KMS-11 (cell line): ENCODE measurements around the gene GALK1.
A peak's percentile ranks its signal among the peaks of the same experiment; 100 is the strongest.

Experiments used
- H2AFZ ChIP-seq: fragments of 200-600 bp; sonication (generic); 2 replicates; pipeline ENCODE4 v1.6.1; 2016; ENCODE audit warnings: antibody characterized with exemption, mixed run types, low read depth
- H3K27ac ChIP-seq: fragments of 200-600 bp; sonication (generic); 2 replicates; pipeline ENCODE4 v1.6.1; 2016; ENCODE audit warnings: mild to moderate bottlenecking, mixed run types
- H3K27me3 ChIP-seq: fragments of 200-600 bp; sonication (generic); 2 replicates; pipeline ENCODE4 v1.6.1; 2017; ENCODE audit warnings: mild to moderate bottlenecking, low read depth, mixed run types, moderate library complexity; ENCODE audit not compliant: insufficient read depth
- H3K36me3 ChIP-seq: fragments of 200-600 bp; sonication (generic); 2 replicates; pipeline ENCODE4 v1.6.1; 2017; ENCODE audit warnings: mild to moderate bottlenecking, mixed run types; ENCODE audit not compliant: insufficient read depth
- H3K4me1 ChIP-seq: fragments of 200-600 bp; sonication (generic); 2 replicates; pipeline ENCODE4 v1.6.1; 2016; ENCODE audit warnings: mild to moderate bottlenecking, low read depth, mixed run types; ENCODE audit not compliant: poor library complexity, severe bottlenecking
- H3K4me2 ChIP-seq: fragments of 200-600 bp; sonication (generic); 2 replicates; pipeline ENCODE4 v1.7.0; 2016; ENCODE audit warnings: mild to moderate bottlenecking, mixed run types
- H3K4me3 ChIP-seq: fragments of 200-600 bp; sonication (generic); IDR thresholded peaks from 2 replicates; pipeline ENCODE4 v1.6.1; 2017; ENCODE audit warnings: low read depth, low read length, mixed read lengths; ENCODE audit not compliant: insufficient read depth
- H3K79me2 ChIP-seq: fragments of 200-600 bp; sonication (generic); 2 replicates; pipeline ENCODE4 v1.6.1; 2016; ENCODE audit warnings: low read depth, mixed run types; ENCODE audit not compliant: insufficient read depth
- H3K9ac ChIP-seq: fragments of 200-600 bp; sonication (generic); 2 replicates; pipeline ENCODE4 v1.6.1; 2016; ENCODE audit warnings: mild to moderate bottlenecking, mixed run types
- H4K20me1 ChIP-seq: fragments of 200-600 bp; sonication (generic); 2 replicates; pipeline ENCODE4 v1.6.1; 2016; ENCODE audit warnings: mild to moderate bottlenecking, mixed run types; ENCODE audit not compliant: insufficient read depth
- TF ChIP-seq, protein P1 (sequence below): fragments of 200-600 bp; sonication (generic); conservative IDR thresholded peaks from 2 replicates; pipeline ENCODE4 v1.6.1; 2017; ENCODE audit warnings: low read depth, mild to moderate bottlenecking, antibody characterized with exemption, low read length, moderate library complexity, mixed read lengths

The GALK1 gene

DNA sequence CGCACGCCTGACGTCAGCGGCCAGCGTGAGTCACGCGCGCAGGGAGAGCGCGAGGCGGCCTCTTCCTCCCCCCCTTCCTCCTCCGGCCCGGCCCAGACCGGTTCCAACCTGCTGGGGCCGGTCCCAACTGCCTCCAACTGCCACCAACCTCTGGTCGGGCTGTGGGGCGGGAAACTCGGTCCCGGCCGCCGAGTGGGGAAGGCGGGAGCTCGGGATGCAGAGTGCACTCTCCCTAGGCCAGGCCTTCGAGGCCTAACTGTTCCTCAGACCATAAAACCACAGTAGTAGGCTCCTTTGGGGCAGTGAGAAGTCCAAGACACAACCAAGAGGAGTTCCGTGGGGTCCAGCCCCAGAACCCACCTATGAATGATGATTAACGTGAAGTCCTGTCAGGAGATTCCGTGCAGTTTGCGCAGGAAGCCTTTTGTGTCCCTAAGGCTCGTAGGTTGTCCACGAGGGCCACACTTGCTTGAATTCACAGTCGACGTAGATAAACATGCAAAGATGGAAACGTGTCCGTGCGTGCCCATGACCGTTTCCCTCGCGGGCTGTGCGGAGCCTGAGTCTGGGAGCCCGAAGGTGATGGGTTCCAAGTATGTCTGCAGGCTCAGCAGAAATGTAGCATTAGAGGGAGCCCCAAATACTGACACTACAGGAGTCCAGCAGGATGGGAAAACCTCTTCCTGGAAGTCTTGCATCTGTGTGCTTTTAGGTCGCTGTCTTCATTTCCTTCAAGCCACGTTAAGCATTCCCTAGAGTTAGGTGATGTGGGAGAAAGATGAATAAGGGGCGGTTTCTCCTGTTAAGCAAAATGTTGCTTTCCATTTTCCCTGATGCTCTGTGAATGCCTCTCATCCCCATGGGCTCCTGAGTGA, 20.3 kb upstream of the GALK1 start:
- H3K36me3 ChIP-seq: no peaks in the 10 kb centered on the region
- H3K27ac ChIP-seq: peak overlapping the region; percentile 98
- H3K4me1 ChIP-seq: peaks cover 36% of the 10 kb centered on the region
- H3K79me2 ChIP-seq: peaks cover 34% of the 10 kb centered on the region
- TF ChIP-seq, protein P1, sequence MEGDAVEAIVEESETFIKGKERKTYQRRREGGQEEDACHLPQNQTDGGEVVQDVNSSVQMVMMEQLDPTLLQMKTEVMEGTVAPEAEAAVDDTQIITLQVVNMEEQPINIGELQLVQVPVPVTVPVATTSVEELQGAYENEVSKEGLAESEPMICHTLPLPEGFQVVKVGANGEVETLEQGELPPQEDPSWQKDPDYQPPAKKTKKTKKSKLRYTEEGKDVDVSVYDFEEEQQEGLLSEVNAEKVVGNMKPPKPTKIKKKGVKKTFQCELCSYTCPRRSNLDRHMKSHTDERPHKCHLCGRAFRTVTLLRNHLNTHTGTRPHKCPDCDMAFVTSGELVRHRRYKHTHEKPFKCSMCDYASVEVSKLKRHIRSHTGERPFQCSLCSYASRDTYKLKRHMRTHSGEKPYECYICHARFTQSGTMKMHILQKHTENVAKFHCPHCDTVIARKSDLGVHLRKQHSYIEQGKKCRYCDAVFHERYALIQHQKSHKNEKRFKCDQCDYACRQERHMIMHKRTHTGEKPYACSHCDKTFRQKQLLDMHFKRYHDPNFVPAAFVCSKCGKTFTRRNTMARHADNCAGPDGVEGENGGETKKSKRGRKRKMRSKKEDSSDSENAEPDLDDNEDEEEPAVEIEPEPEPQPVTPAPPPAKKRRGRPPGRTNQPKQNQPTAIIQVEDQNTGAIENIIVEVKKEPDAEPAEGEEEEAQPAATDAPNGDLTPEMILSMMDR: no peak
- H3K9ac ChIP-seq: peak overlapping the region; percentile 96
- H3K27me3 ChIP-seq: no peaks in the 10 kb centered on the region
- peak overlapping the region; percentile 82 for H2AFZ ChIP-seq
- peak overlapping the region; percentile 77 for H3K4me2 ChIP-seq
- H3K4me3 ChIP-seq: no peak overlapping the region
- no peaks in the 10 kb centered on the region for H4K20me1 ChIP-seq

DNA sequence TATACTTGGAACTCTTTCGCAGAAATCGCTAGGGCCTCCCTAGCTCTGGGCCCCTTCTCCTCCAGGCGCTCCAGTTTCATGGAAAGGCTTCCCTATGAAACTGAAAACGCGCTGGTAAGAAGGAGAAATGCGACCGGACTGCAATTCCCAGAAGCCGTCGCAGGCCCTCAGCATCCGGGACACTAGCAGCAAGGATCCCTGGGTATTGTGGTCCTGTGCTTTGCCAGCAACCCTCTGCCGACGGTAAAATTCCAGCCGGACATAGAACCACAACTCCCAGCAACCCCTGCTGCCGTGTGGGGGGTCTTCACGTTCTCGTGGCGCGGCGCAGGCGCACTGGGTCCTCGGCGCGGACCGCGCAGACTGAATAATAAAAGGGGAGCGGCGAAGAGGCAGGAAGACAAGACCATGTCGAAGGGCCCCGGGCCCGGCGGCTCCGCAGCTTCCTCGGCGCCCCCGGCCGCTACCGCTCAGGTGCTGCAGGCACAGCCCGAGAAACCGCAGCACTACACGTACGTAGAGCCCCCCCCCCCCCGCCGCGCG, 19.6 kb upstream of the GALK1 start, which contains the start of gene UNK:
UNK (plus strand) TSS at position 334 of the 543 bp plus-strand sequence; CDS start at position 409, 75 bp downstream.
- TF ChIP-seq, protein P1: no peak
- Histone ChIP-seq H3K4me1 (peaks cover 39% of the 10 kb centered on the region), H3K27ac (peak within 1 kb of the TSS; percentile 98), H4K20me1 (no peaks in the 10 kb centered on the region), H3K4me3 (no peak within 1 kb of the TSS), H2AFZ (peak within 1 kb of the TSS; percentile 82), H3K36me3 (no peaks in the 10 kb centered on the region), H3K79me2 (peaks cover 30% of the 10 kb centered on the region), H3K9ac (peak within 1 kb of the TSS; percentile 96), H3K4me2 (peak within 1 kb of the TSS; percentile 97), H3K27me3 (no peaks in the 10 kb centered on the region)

DNA sequence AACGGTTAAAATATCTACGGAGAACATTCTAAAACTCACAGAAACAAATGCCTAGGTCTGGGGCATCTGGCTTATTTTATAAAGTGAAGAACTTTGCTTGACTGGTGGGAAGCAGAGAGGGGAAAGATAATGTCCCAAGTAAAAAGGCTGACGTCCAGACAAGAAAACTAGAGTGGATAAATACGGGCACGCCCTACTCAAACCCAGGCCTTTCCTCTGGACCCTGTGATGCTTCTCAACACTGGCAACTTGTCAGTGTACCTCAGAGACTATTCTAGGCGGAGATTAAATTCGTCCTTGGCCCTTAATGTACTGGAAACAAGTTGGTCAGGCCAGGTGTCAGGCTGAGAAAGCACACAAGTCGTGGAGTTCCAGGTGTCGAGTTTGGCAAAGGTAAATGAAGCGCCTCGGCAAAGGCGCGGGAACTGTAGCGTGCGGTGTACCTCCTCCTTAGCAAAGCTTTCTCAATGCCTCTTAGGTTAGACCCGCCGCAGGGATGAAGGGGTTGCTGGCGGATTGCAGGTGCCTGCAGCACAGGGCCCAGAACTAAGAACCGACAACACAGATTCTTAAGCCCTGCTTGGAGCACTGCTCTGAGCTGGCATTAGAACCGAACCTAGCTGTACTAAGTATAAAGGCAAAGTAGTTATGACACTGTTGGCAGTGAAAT, 18.9 kb upstream of the GALK1 start:
- Histone ChIP-seq H3K4me3 (no peak overlapping the region), H4K20me1 (no peaks in the 10 kb centered on the region; the same call in 1 of the 2 replicates), H3K4me1 (peaks cover 39% of the 10 kb centered on the region), H3K27me3 (no peaks in the 10 kb centered on the region), H2AFZ (peak overlapping the region; percentile 82), H3K4me2 (peak overlapping the region; percentile 97), H3K36me3 (no peaks in the 10 kb centered on the region), H3K9ac (peak overlapping the region; percentile 96), H3K79me2 (peaks cover 36% of the 10 kb centered on the region), H3K27ac (peak overlapping the region; percentile 98)
- TF ChIP-seq, protein P1: no peak

DNA sequence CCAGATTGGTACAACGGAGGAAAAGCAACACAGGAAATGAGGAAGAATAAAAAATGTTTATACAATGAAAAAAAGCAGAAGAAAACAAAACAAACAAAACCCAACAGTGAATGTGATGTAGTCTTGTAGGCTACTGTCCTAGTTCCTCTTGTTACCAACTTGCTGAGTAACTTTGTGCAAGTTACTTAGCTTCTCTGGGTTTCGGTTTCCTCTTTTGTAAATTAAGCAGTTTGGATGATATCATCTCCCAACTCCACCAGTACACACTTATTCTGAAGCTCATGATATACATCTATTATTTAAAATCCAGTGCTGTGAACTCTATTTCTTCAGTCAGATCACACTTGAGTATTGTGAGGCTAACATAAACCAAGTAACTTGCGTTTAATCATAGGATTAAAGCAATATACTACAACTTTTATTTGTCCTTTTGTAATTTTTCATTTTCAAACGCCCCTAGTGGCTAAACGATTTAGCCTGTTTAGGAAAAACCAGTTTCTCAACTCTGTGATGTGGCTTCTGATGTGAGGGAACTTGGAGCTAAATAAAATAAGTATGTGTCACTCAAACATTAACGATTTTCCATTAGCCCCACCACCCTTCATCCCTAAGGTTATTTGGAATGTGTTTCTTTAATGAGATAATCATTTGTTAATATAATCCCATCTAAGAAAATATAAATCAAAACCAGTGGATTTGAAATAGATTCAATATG, 18.2 kb upstream of the GALK1 start:
- Histone ChIP-seq H3K4me2 (peak overlapping the region; percentile 97), H3K27ac (peak overlapping the region; percentile 98), H3K36me3 (peaks cover 5% of the 10 kb centered on the region; the same call in 1 of the 2 replicates), H3K4me1 (peaks cover 43% of the 10 kb centered on the region), H3K4me3 (no peak overlapping the region), H3K27me3 (no peaks in the 10 kb centered on the region), H3K9ac (peak overlapping the region; percentile 29), H4K20me1 (peaks cover 6% of the 10 kb centered on the region), H3K79me2 (peaks cover 42% of the 10 kb centered on the region), H2AFZ (peak overlapping the region; percentile 82)
- TF ChIP-seq, protein P1: peak; percentile 97
